HepG2 (cell line): ENCODE data around the gene TOX2. TPM values are rescaled to one million over a fixed set of nuclear protein-coding genes. Genes with fewer than 3 reads are reported as not detected.

Source experiments
- ATAC-seq: fragments of 200-7000 bp; cut with Tn5 transposase; 3 replicates; pipeline ENCODE4 v1.9.1; 2020; ENCODE audit warnings: mild to moderate bottlenecking, moderate library complexity
- BruUV-seq: library from RNA; stranded (reverse); fragments of 400-500 nt; replicated peaks from 2 replicates; lab custom pipeline; 2021; lab: Mats Ljungman, UMichigan
- CTCF ChIA-PET: fragments of 300-600 bp; formaldehyde crosslinking; extraction: SDS; loops from one replicate; lab custom pipeline; 2021; ENCODE audit warnings: low total read pairs, inconsistent platforms, low intra/inter-chr PET ratio; lab: Yijun Ruan, JAX
- POLR2A ChIA-PET: fragments of 350-600 bp; sonication (Branson Sonifier 250); formaldehyde crosslinking; loops from one replicate; lab custom pipeline; 2020; ENCODE audit warnings: antibody characterized with exemption, inconsistent platforms; lab: Yijun Ruan, JAX
- DNase-seq: peaks from one replicate; pipeline ENCODE4 v3.0.0-alpha.2; 2015; ENCODE audit warnings: low spot score
- FAIRE-seq: peaks from 3 replicates; lab custom pipeline; 2011; peaks lifted over from hg19 to GRCh38; lab: Jason Lieb, UNC
- H2AFZ ChIP-seq: one replicate; pipeline ENCODE4 v1.6.1; 2011; ENCODE audit warnings: low read length, inconsistent platforms
- H3K27ac ChIP-seq: fragments of 300-600 bp; 3 replicates; pipeline ENCODE4 v1.8.0; 2011; ENCODE audit warnings: mixed run types, mild to moderate bottlenecking, mixed read lengths, low read length, inconsistent platforms; ENCODE audit not compliant: insufficient read depth; ENCODE audit errors: extremely low read length
- H3K27me3 ChIP-seq, 2 experiments: fragments of 200-600 bp in 1 of 2; 2 replicates in 1 of 2; 3 replicates in 1 of 2; pipeline versions ENCODE4 v1.6.0 to v1.8.0; 2011; ENCODE audit warnings: low read length in 2 of 2, mild to moderate bottlenecking in 2 of 2, moderate library complexity in 2 of 2, inconsistent platforms in 1 of 2; ENCODE audit not compliant: insufficient read depth in 2 of 2, control insufficient read depth in 1 of 2
- H3K36me3 ChIP-seq, 2 experiments: fragments of 200-600 bp in 1 of 2; replicated peaks in 1 of 2; 2 replicates in 1 of 2; 3 replicates in 1 of 2; pipeline versions ENCODE4 v1.5.1 to v1.8.0; 2011; ENCODE audit warnings: low read length in 2 of 2, inconsistent platforms in 1 of 2; ENCODE audit not compliant: insufficient read depth in 2 of 2, control insufficient read depth in 1 of 2
- H3K4me1 ChIP-seq: 2 replicates; pipeline ENCODE4 v1.5.1; 2012; ENCODE audit warnings: low read length, inconsistent platforms; ENCODE audit not compliant: insufficient read depth
- H3K4me2 ChIP-seq: 2 replicates; pipeline ENCODE4 v1.6.0; 2011; ENCODE audit warnings: low read depth, low read length, inconsistent platforms
- H3K4me3 ChIP-seq, 3 experiments: fragments of 200-600 bp in 1 of 3; sonication (generic), shearing (Covaris generic) in 1 of 3; replicated peaks in 1 of 3; 2 replicates each; pipeline ENCODE4 v1.5.1; 2011 to 2016; ENCODE audit warnings: low read length in 3 of 3, inconsistent platforms in 2 of 3, low read depth in 2 of 3, mild to moderate bottlenecking in 2 of 3, control low read depth in 1 of 3, mixed read lengths in 1 of 3; ENCODE audit not compliant: insufficient read depth in 1 of 3
- H3K79me2 ChIP-seq: one replicate; pipeline ENCODE4 v1.6.1; 2011; ENCODE audit warnings: low read length, inconsistent platforms; ENCODE audit not compliant: insufficient read depth
- H3K9ac ChIP-seq: 2 replicates; pipeline ENCODE4 v1.6.0; 2011; ENCODE audit warnings: mild to moderate bottlenecking, low read depth, low read length, inconsistent platforms; ENCODE audit not compliant: insufficient read depth
- H3K9me3 ChIP-seq: 2 replicates; pipeline ENCODE4 v1.5.1; 2012; ENCODE audit warnings: mild to moderate bottlenecking, low read length
- H4K20me1 ChIP-seq: 2 replicates; pipeline ENCODE4 v1.6.0; 2011; ENCODE audit warnings: inconsistent platforms, mild to moderate bottlenecking, low read length, moderate library complexity; ENCODE audit not compliant: insufficient read depth
- ASH2L ChIP-seq: fragments of 300-600, 200-600 bp; sonication (generic); IDR thresholded peaks from 2 replicates; pipeline ENCODE4 v1.7.0; 2017; ENCODE audit warnings: low read depth, mild to moderate bottlenecking, moderate library complexity, mixed read lengths, low read length; ENCODE audit not compliant: insufficient read length
- HBP1 ChIP-seq: IDR thresholded peaks from 2 replicates; pipeline ENCODE4 v1.6.1; 2016; ENCODE audit warnings: low read depth, control low read depth
- JARID2 ChIP-seq: sonication (generic); formaldehyde crosslinking; IDR thresholded peaks from 2 replicates; pipeline ENCODE4 v1.8.1; 2023; ENCODE audit warnings: missing genetic modification reagents, inconsistent platforms; ENCODE audit not compliant: insufficient replicate concordance
- KDM5A ChIP-seq: fragments of 200-600 bp; sonication (generic); IDR thresholded peaks from 2 replicates; pipeline ENCODE4 v1.7.0; 2018; ENCODE audit warnings: antibody characterized with exemption, mild to moderate bottlenecking, low read length, borderline replicate concordance
- MAFG ChIP-seq: sonication (generic); formaldehyde crosslinking; IDR thresholded peaks from 2 replicates; pipeline ENCODE4 v1.5.1; 2020; ENCODE audit warnings: mild to moderate bottlenecking, missing genetic modification reagents
- PLRG1 ChIP-seq: fragments of 450-650 bp; conservative IDR thresholded peaks from 2 replicates; pipeline ENCODE4 v1.6.1; 2016
- TOPORS ChIP-seq: sonication (generic); formaldehyde crosslinking; IDR thresholded peaks from 2 replicates; pipeline ENCODE4 v1.8.0; 2023; ENCODE audit warnings: mild to moderate bottlenecking, missing genetic modification reagents
- ZBTB38 ChIP-seq: sonication (generic); formaldehyde crosslinking; IDR thresholded peaks from 2 replicates; pipeline ENCODE4 v1.5.1; 2020; ENCODE audit warnings: mild to moderate bottlenecking, missing genetic modification reagents
- ZC3H13 ChIP-seq: sonication (generic); formaldehyde crosslinking; IDR thresholded peaks from 2 replicates; pipeline ENCODE4 v1.8.1; 2023; ENCODE audit warnings: mild to moderate bottlenecking, missing genetic modification reagents, moderate library complexity
- ZFAT ChIP-seq: sonication (generic); formaldehyde crosslinking; conservative IDR thresholded peaks from 2 replicates; pipeline ENCODE4 v1.8.1; 2023; ENCODE audit warnings: missing genetic modification reagents, inconsistent platforms
- ZFP37 ChIP-seq: sonication (generic); formaldehyde crosslinking; IDR thresholded peaks from 2 replicates; pipeline ENCODE4 v1.4.0; 2020; ENCODE audit warnings: missing genetic modification reagents, borderline replicate concordance
- ZIK1 ChIP-seq: sonication (generic); formaldehyde crosslinking; IDR thresholded peaks from 2 replicates; pipeline ENCODE4 v1.5.0; 2020; ENCODE audit warnings: mild to moderate bottlenecking, low read depth, missing genetic modification reagents, borderline replicate concordance
- ZKSCAN1 ChIP-seq: fragments of 150-350 bp; IDR thresholded peaks from 2 replicates; pipeline ENCODE4 v1.6.1; 2014; ENCODE audit warnings: low read length
- ZMAT3 ChIP-seq: sonication (generic); formaldehyde crosslinking; conservative IDR thresholded peaks from 2 replicates; pipeline ENCODE4 v1.7.0; 2021; ENCODE audit warnings: missing genetic modification reagents
- ZNF136 ChIP-seq: sonication (generic); formaldehyde crosslinking; IDR thresholded peaks from 2 replicates; pipeline ENCODE4 v1.8.1; 2022; ENCODE audit warnings: low read depth, mild to moderate bottlenecking, moderate library complexity, missing genetic modification reagents
- ZNF20 ChIP-seq: sonication (generic); formaldehyde crosslinking; IDR thresholded peaks from 2 replicates; pipeline ENCODE4 v1.4.0; 2020; ENCODE audit warnings: mild to moderate bottlenecking, moderate library complexity, missing genetic modification reagents
- ZNF251 ChIP-seq: sonication (generic); formaldehyde crosslinking; IDR thresholded peaks from 2 replicates; pipeline ENCODE4 v1.9.0; 2021; ENCODE audit warnings: mild to moderate bottlenecking, missing genetic modification reagents
- ZNF33B ChIP-seq: sonication (generic); formaldehyde crosslinking; IDR thresholded peaks from 2 replicates; pipeline ENCODE4 v1.5.1; 2020; ENCODE audit warnings: mild to moderate bottlenecking, missing genetic modification reagents
- ZNF543 ChIP-seq: sonication (generic); formaldehyde crosslinking; IDR thresholded peaks from 2 replicates; pipeline ENCODE4 v1.4.0; 2020; ENCODE audit warnings: mild to moderate bottlenecking, missing genetic modification reagents
- ZNF615 ChIP-seq: sonication (generic); formaldehyde crosslinking; IDR thresholded peaks from 2 replicates; pipeline ENCODE4 v1.5.0; 2020; ENCODE audit warnings: mild to moderate bottlenecking, missing genetic modification reagents, borderline replicate concordance
- ZNF720 ChIP-seq: sonication (generic); formaldehyde crosslinking; IDR thresholded peaks from 2 replicates; pipeline ENCODE4 v1.4.0; 2020; ENCODE audit warnings: missing genetic modification reagents
- ZNF75D ChIP-seq: sonication (generic); formaldehyde crosslinking; IDR thresholded peaks from 2 replicates; pipeline ENCODE4 v1.8.1; 2023; ENCODE audit warnings: missing genetic modification reagents, mild to moderate bottlenecking, borderline replicate concordance
- ZZZ3 ChIP-seq: sonication (generic); formaldehyde crosslinking; IDR thresholded peaks from 2 replicates; pipeline ENCODE4 v1.4.0; 2020; ENCODE audit warnings: missing genetic modification reagents, mild to moderate bottlenecking, borderline replicate concordance
- WGBS: methylation state at CpG from one replicate; pipeline ENCODE4 v1.1.6; 2017; ENCODE audit warnings: low lambda C conversion rate; 5-methylcytosine and 5-hydroxymethylcytosine counted together
- in situ Hi-C: cut with HindIII; loops from 2 replicates; pipeline ENCODE4 v1.10.0; 2017; ENCODE audit warnings: low pct_unique_long_range_greater_than_20kb; ENCODE audit not compliant: extremely low pct_ligation_motif_present
- intact Hi-C: fragments of 100-400 bp; cut with micrococcal nuclease; formaldehyde crosslinking; loops from one replicate; pipeline ENCODE4 v1.10.0; 2022; ENCODE audit not compliant: unreplicated experiment
- polyA plus RNA-seq, 8 experiments: library from polyadenylated mRNA; depleted of rRNA in 3 of 8; stranded (reverse) in 7 of 8; unstranded in 1 of 8; fragments of >200 nt; fragmentation: Illumina TruSeq in 4 of 8; extraction: Trizol in 4 of 8; gene quantifications; 2 replicates each; pipeline versions ENCODE4 v1.2.1 to v1.2.3, GENCODE V29; 2011 to 2016; ENCODE audit warnings: low read depth in 4 of 8, missing spikeins in 1 of 8, mixed read lengths in 1 of 8; ENCODE audit not compliant: insufficient read depth in 1 of 8
- total RNA-seq, 5 experiments: library from RNA; depleted of rRNA; stranded (reverse); fragments of >200 nt; fragmentation: Illumina TruSeq; extraction: Trizol; gene quantifications; 2 replicates each; pipeline ENCODE4 v1.2.3, GENCODE V29; 2016; ENCODE audit warnings: low read depth in 1 of 5
- TF ChIP-seq, protein P1 (sequence below): sonication (generic); formaldehyde crosslinking; IDR thresholded peaks from 2 replicates; pipeline ENCODE4 v1.8.1; 2023; ENCODE audit warnings: missing genetic modification reagents, mild to moderate bottlenecking, borderline replicate concordance

The TOX2 gene
- total and polyA plus RNA-seq, 2 of the 13 experiments (the other 11 are each of a cell fraction or from before 2014, with no cell fraction given) = not detected

GRCh38 chr20:43959079-43959919, 44.6 kb downstream of the TOX2 start:
- FAIRE-seq (peak; percentile 65), DNase-seq (peak; percentile 73), ATAC-seq (peak; percentile 83)
- Histone ChIP-seq H3K4me1 (peaks cover 35% of the 10 kb centered on the region), H3K4me3 (peak overlapping the region in 1 of 3 experiments; percentile 27; a peak in 1 of 6 replicates), H3K79me2 (no peaks in the 10 kb centered on the region), H3K9ac (no peak overlapping the region), H3K27me3 (peaks cover 0 to 8% of the 10 kb centered on the region in 2 experiments; a peak in 1 of 5 replicates), H3K9me3 (peaks cover 11% of the 10 kb centered on the region; the same call in 1 of the 2 replicates), H3K4me2 (peak overlapping the region; percentile 48), H3K36me3 (no peaks in the 10 kb centered on the region), H4K20me1 (no peaks in the 10 kb centered on the region), H3K27ac (peak overlapping the region; percentile 22), H2AFZ (no peak overlapping the region)
- POLR2A ChIA-PET = no interaction called here
- no TSS peak for BruUV-seq
- intact Hi-C loops (no loop called here), in situ Hi-C loops (no loop called here)
- WGBS = 23% methylated on average over 19 of the region's 19 CpGs
- CTCF ChIA-PET = no interaction called here
- TF ChIP-seq ZBTB38 (CRISPR knock-in tag) = no peak
- no peak for TF ChIP-seq TOPORS (CRISPR knock-in tag)
- TF ChIP-seq ZNF543 (CRISPR knock-in tag) = no peak
- no peak for TF ChIP-seq HBP1
- 0 out of 2 replicates have a peak, but pooled peaks have one; percentile 47 for TF ChIP-seq ZKSCAN1
- TF ChIP-seq PLRG1 = no peak
- TF ChIP-seq ZZZ3 (CRISPR knock-in tag) = no peak
- TF ChIP-seq ZNF251 = no peak
- no peak for TF ChIP-seq ZFP37
- no peak for TF ChIP-seq ZNF75D (CRISPR knock-in tag)
- no peak for TF ChIP-seq ZMAT3 (CRISPR knock-in tag)
- no peak for TF ChIP-seq ZNF33B (CRISPR knock-in tag)
- no peak for TF ChIP-seq ZNF615 (CRISPR knock-in tag)
- TF ChIP-seq ZNF20 (CRISPR knock-in tag) = no peak; the same call in 1 of the 2 replicates
- no peak for TF ChIP-seq MAFG (CRISPR knock-in tag)
- 0 out of 2 replicates have a peak, but pooled peaks have one; percentile 50 for TF ChIP-seq ZC3H13 (CRISPR knock-in tag)
- no peak for TF ChIP-seq ASH2L
- no peak for TF ChIP-seq JARID2
- TF ChIP-seq ZNF136 (CRISPR knock-in tag) = no peak
- no peak for TF ChIP-seq ZNF720 (CRISPR knock-in tag)
- TF ChIP-seq KDM5A = no peak
- no peak for TF ChIP-seq ZIK1 (CRISPR knock-in tag)
- TF ChIP-seq, protein P1, sequence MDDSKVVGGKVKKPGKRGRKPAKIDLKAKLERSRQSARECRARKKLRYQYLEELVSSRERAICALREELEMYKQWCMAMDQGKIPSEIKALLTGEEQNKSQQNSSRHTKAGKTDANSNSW (CRISPR knock-in tag) = no peak
- TF ChIP-seq ZFAT = no peak
